Colonic mucosa (tissue), 4 donors: ENCODE data around the gene AHCY. TPM values are rescaled to one million over a fixed set of nuclear protein-coding genes. Genes with fewer than 3 reads are reported as not detected.

Source experiments
- DNase-seq: peaks from one replicate; pipeline ENCODE4 v3.0.0-alpha.2; 2020
- H3K27ac ChIP-seq: fragments of 200-600 bp; one replicate; pipeline ENCODE4 v1.8.0; 2021
- H3K27me3 ChIP-seq: fragments of 200-600 bp; one replicate; pipeline ENCODE4 v1.8.0; 2021
- H3K36me3 ChIP-seq: fragments of 200-600 bp; one replicate; pipeline ENCODE4 v1.8.0; 2021
- H3K4me1 ChIP-seq: fragments of 200-600 bp; one replicate; pipeline ENCODE4 v1.8.0; 2021; ENCODE audit warnings: mild to moderate bottlenecking
- H3K4me3 ChIP-seq: fragments of 200-600 bp; one replicate; pipeline ENCODE4 v1.8.0; 2021
- H3K9ac ChIP-seq, 2 donors: one replicate each; pipeline ENCODE4 v1.7.0; 2013; ENCODE audit warnings: control low read depth in 2 of 2, low read depth in 2 of 2, low read length in 2 of 2
- H3K9me3 ChIP-seq: fragments of 200-600 bp; one replicate; pipeline ENCODE4 v1.8.0; 2021
- CTCF ChIP-seq: fragments of 200-600 bp; IDR thresholded peaks from one replicate; pipeline ENCODE4 v1.8.0; 2022; ENCODE audit warnings: antibody characterized with exemption, mild to moderate bottlenecking
- intact Hi-C: fragments of 100-400 bp; cut with DNase I; formaldehyde crosslinking; loops from one replicate; pipeline ENCODE4 v1.14.1; 2022
- total RNA-seq, 2 donors: library from RNA; stranded (reverse); fragmentation: NEBNext Ultra II Directional in 1 of 2; extraction: Animal tissue kit (Norgen Biotek cat#: 25700) in 1 of 2; gene quantifications; one replicate each; pipeline ENCODE4 v1.2.1, GENCODE V29; 2021
- donor health status: healthy.
- donor health status: DM: no; HTN: no; CAD: no.
- donor health status: DM: no; HTN: no; CAD: no.

The AHCY gene
- total RNA-seq, 2 donors from 2014 or later: 79.4 to 192 TPM

- Histone ChIP-seq H3K36me3 (no peaks in the 10 kb centered on the region), H3K9ac (no peak overlapping the region), H3K4me1 (no peaks in the 10 kb centered on the region), H3K4me3 (no peak overlapping the region), H3K27me3 (no peaks in the 10 kb centered on the region), H3K9me3 (no peaks in the 10 kb centered on the region), H3K27ac (no peak overlapping the region)
- TF ChIP-seq CTCF: no peak
- no peak for DNase-seq
- intact Hi-C loops: no loop called here
Measured at GRCh38 chr20:34233687-34234086, 69.5 kb downstream of the AHCY start.

GRCh38 chr20:34232494-34233087 is 70.6 kb downstream of the AHCY start:
- Histone ChIP-seq H3K27ac (no peak overlapping the region), H3K9me3 (no peaks in the 10 kb centered on the region), H3K9ac (no peak overlapping the region), H3K4me3 (no peak overlapping the region), H3K4me1 (no peaks in the 10 kb centered on the region), H3K27me3 (no peaks in the 10 kb centered on the region), H3K36me3 (no peaks in the 10 kb centered on the region)
- DNase-seq: no peak
- intact Hi-C loops: no loop called here
- no peak for TF ChIP-seq CTCF

- H3K27me3 ChIP-seq: no peaks in the 10 kb centered on the region
- H3K4me3 ChIP-seq: no peak overlapping the region
- DNase-seq: no peak
- H3K36me3 ChIP-seq: no peaks in the 10 kb centered on the region
- no peaks in the 10 kb centered on the region for H3K4me1 ChIP-seq
- H3K9ac ChIP-seq: no peak overlapping the region
- H3K9me3 ChIP-seq: no peaks in the 10 kb centered on the region
- no peak overlapping the region for H3K27ac ChIP-seq
- intact Hi-C loops: no loop called here
- no peak for TF ChIP-seq CTCF
Measured at GRCh38 chr20:34231634-34232033, 71.5 kb downstream of the AHCY start.

Other genes starting within 250 kb of the AHCY start
- 10 to 100 TPM; 53.1 to 71.6 TPM for gene EIF2S2, start 191.1 kb downstream of the AHCY start, total RNA-seq
- not detected for gene ASIP, start 61.9 kb downstream of the AHCY start, total RNA-seq
- gene ITCH, start 59.9 kb upstream of the AHCY start, total RNA-seq: 10 to 100 TPM; 50.0 to 71.4 TPM
- 100 to 1,000 TPM; 106 to 107 TPM for gene DYNLRB1, start 213.1 kb upstream of the AHCY start, total RNA-seq